ENCODE measurements around the gene CACNB4.

Gene CACNB4

DNA sequence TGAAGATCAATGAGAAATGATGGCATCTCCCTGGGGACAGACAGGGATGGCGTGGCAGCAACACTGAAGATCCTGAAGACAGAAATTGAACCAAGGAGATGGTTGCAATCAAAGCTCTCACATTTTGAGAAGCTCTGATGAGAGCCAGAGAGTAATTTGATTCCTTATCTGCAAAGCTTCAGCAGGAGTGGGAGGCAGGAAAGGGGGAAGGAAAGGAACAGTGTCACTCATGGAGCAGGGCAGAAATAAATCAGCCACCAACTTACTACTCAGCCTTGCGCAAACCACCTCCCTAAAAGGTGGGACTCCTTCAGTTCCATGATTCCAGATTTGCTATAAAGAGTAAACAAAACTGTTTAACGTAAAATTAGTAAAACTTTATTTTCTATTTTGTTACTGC lies 119.2 kb downstream of the CACNB4 start:
- Histone ChIP-seq H3K4me3 (no peak overlapping the region), H3K36me3 (no peaks in the 10 kb centered on the region), H3K4me2 (no peak overlapping the region), H4K20me1 (no peaks in the 10 kb centered on the region), H3K27ac (no peak overlapping the region), H3K9me3 (no peaks in the 10 kb centered on the region), H3K9ac (no peak overlapping the region), H3K4me1 (no peaks in the 10 kb centered on the region), H3K27me3 (no peaks in the 10 kb centered on the region)
- no peak for TF ChIP-seq Cebpa-rat (IDR thresholded peaks at IDR 0.05)

DNA sequence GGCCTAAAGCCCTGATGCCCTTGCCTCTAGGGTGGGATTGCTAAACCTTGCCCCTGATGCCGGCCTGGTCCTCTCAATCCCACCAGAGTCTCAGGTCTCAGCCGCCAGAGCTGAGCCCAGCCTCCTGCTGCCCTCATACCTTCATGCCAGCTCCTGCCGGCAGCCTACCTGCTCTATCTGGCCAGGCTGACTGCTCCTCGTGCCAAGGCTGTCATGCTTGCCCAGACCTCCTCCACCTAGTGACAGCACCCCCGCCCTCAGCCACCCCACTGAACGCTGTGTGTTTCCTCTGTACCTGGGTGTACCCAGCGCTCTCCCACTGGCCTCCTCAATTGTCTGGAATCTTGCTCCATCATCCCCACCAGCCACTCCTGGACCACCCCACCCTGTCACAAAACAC lies 120.1 kb downstream of the CACNB4 start:
- no peaks in the 10 kb centered on the region for H4K20me1 ChIP-seq

DNA sequence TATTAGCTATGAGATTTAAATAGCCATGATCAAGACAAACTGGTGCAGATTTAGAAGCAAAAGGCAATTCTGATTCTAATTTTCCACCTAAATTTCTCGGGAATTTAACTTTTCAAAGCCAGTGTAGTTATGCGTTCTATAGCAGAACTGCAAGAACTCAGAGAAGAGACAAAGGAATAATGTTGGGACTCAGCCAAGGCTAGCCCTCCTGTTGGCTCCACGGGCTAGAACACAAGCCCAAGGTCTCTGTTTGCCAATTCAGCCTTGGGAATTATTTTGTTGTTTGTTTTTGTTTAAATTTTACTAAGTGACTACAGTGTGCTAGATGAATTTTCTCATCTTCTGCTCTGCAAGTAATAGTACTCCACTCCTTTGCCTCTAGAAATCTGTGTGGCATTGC lies 121.2 kb downstream of the CACNB4 start:
- Histone ChIP-seq H3K36me3 (no peaks in the 10 kb centered on the region), H3K4me1 (no peaks in the 10 kb centered on the region), H3K4me3 (no peak overlapping the region), H3K27me3 (no peaks in the 10 kb centered on the region), H3K9me3 (no peaks in the 10 kb centered on the region), H3K4me2 (no peak overlapping the region), H4K20me1 (no peaks in the 10 kb centered on the region), H3K9ac (no peak overlapping the region), H3K27ac (no peak overlapping the region)
- no peak for TF ChIP-seq Cebpa-rat (IDR thresholded peaks at IDR 0.05)

More for the DNA sequence above, 120.1 kb downstream of the CACNB4 start:
- H3K27ac ChIP-seq, result no peak overlapping the region
- TF ChIP-seq Cebpa-rat (IDR thresholded peaks at IDR 0.05), result no peak
- no peak overlapping the region for H3K4me3 ChIP-seq
- H3K27me3 ChIP-seq, result no peaks in the 10 kb centered on the region
- no peaks in the 10 kb centered on the region for H3K9me3 ChIP-seq
- H3K36me3 ChIP-seq, result no peaks in the 10 kb centered on the region
- H3K4me1 ChIP-seq, result no peaks in the 10 kb centered on the region
- H3K9ac ChIP-seq, result no peak overlapping the region
- H3K4me2 ChIP-seq, result no peak overlapping the region

DNA sequence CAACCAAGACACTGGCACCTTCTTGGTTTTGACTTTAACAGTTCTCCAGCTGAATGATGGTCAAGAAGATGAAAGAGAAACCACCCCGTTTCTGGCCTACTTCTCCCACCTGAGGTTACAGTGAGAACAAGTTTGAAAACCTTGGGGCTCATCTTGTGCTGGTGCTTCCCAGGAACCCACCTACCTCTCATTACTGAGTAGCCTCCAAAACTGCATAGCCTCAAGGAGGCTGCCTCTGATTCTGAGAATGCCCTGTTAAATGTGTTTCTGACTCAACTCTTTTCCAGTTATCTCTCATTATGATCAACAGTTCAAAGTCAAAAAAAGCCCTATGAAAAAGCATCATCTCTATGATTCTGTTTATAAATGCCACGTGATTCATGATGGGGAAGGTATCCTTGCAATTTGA lies 121.9 kb downstream of the CACNB4 start:
- Histone ChIP-seq H3K9ac (no peak overlapping the region), H3K27me3 (no peaks in the 10 kb centered on the region), H3K9me3 (no peaks in the 10 kb centered on the region), H4K20me1 (no peaks in the 10 kb centered on the region), H3K27ac (no peak overlapping the region), H3K4me2 (no peak overlapping the region), H3K4me3 (no peak overlapping the region), H3K36me3 (no peaks in the 10 kb centered on the region), H3K4me1 (no peaks in the 10 kb centered on the region)
- TF ChIP-seq Cebpa-rat (IDR thresholded peaks at IDR 0.05), result no peak

DNA sequence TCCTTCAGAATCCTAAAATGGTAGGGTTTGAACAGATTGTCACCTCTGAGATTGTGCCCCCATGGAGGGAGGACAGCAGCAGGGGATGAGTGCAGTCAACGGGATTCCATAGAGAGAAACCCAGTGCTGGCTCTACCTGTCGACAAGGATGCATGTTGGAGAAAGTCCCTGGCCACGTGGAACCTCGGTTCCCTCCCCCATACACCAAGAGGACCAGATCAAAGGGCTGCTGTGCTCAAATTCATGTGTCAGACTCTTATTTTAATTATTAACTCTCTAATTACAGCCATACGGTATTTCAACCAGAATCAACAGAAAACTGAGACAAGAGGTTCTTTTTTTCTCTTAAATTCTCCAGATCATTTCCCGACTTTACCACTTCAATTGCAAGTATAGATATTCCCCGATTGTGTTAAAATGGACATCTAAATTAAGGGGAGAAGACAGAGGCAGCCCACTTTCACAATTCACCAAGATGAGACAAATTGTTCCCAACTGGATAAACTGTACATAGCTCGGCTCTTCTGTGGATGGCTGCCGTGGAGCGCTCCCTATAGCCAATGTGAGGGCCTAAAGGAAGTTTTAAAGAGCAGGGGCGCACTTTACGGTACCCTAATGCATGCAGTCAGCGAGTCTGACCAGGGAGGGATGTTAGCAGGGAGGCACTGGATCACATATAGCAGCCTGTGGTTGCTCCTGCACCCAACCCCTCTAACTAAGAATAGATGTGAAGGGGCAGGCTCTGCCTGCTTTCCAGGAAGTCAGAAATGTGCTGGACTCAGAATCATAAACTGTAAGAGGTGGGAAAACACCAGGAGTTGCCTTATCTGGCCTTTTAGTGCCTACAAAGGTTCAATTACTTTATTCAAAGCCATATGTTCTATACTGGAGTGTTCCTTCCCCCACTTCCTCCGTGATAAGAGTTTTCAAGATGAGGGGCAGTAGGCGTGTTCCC lies 123.1 kb downstream of the CACNB4 start:
- Histone ChIP-seq H3K4me1 (no peaks in the 10 kb centered on the region), H3K36me3 (no peaks in the 10 kb centered on the region), H4K20me1 (no peaks in the 10 kb centered on the region), H3K9ac (no peak overlapping the region), H3K4me2 (no peak overlapping the region), H3K9me3 (no peaks in the 10 kb centered on the region), H3K27ac (no peak overlapping the region), H3K27me3 (no peaks in the 10 kb centered on the region), H3K4me3 (no peak overlapping the region)
- no peak for TF ChIP-seq Cebpa-rat (IDR thresholded peaks at IDR 0.05)

DNA sequence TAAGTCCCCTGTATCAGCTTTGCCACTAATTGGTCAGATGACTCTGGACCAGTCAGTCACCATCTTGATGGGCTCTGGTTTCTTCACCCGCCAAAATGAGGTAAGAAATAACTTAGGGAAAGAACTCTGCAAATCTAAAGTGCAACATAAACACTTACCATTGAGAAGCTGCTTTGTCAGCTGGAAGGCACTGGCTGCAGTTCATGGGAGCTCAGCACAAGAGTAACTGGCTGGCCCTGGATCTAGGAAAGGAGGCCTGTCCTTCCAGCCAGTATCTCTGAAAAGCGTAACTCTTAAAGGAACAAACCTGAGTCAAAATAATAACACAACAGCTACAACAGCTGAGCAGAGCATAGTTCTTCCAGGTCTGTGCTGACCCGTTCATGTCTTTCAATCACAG lies 123.9 kb downstream of the CACNB4 start:
- Histone ChIP-seq H3K27me3 (no peaks in the 10 kb centered on the region), H3K36me3 (no peaks in the 10 kb centered on the region), H4K20me1 (no peaks in the 10 kb centered on the region), H3K4me3 (no peak overlapping the region), H3K9me3 (no peaks in the 10 kb centered on the region), H3K4me1 (no peaks in the 10 kb centered on the region), H3K4me2 (no peak overlapping the region), H3K9ac (no peak overlapping the region), H3K27ac (no peak overlapping the region)
- no peak for TF ChIP-seq Cebpa-rat (IDR thresholded peaks at IDR 0.05)

DNA sequence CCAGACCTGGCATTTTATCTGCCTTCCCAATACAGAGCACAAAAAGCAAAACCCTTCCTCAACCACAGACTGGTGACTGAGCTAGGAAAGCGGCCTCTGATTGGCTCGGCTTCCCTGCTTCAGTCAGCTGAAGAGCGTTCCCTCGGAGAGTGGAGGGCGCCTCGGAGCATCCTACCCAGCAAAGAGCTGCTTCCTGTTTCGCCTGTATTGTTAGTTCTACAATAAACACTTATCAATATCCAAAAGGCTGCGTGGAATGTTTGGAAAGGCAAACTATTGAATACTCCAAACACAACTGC lies 125.0 kb downstream of the CACNB4 start:
- no peaks in the 10 kb centered on the region for H3K4me1 ChIP-seq
- no peak for TF ChIP-seq Cebpa-rat (IDR thresholded peaks at IDR 0.05)
- H4K20me1 ChIP-seq, result no peaks in the 10 kb centered on the region
- no peak overlapping the region for H3K4me3 ChIP-seq
- H3K36me3 ChIP-seq, result no peaks in the 10 kb centered on the region
- no peaks in the 10 kb centered on the region for H3K9me3 ChIP-seq
- no peak overlapping the region for H3K9ac ChIP-seq
- H3K4me2 ChIP-seq, result no peak overlapping the region
- H3K27me3 ChIP-seq, result no peaks in the 10 kb centered on the region
- no peak overlapping the region for H3K27ac ChIP-seq

DNA sequence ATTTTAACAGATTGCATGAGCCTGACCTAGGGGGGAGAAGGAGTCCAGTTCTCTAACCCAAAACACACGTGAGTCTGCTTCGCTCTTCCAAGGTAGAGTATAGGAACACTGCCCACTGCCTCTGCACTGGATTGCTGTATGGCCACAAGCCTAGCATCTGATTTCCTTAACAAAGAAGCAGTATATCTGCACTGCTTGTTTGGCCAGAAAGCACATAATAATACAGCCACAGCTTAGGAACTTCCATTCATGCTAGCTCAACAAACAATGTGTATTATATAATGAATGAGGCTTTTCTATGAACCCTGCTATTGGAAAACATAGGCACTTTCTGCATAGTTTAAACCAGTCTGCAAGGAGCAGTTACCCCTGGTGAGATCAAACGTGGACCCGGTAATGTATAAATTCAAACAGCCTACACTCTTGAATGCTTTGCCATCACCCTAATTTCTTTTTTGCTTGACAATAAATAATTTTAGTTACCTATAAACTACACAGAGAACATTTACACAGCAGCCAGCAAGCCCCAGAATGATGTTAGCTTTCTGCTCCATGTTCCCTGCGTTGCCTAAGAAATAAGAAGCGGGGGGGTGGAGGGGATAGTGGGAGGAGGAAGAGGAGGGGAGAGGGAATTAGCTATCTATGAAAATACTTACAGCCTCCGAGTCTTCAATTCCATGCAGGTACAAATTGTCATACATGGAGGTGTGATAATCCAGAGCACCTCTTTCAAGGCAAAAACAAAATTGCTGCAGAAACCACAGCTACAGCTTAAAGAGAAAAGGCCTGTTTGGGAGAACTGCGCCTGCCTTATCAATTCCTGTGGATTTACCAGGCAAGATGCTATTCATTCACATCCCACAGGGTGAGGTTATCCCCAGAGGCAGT lies 125.6 kb downstream of the CACNB4 start:
- Histone ChIP-seq H3K36me3 (no peaks in the 10 kb centered on the region), H3K27me3 (no peaks in the 10 kb centered on the region), H3K4me1 (no peaks in the 10 kb centered on the region), H3K9ac (no peak overlapping the region), H3K4me2 (no peak overlapping the region), H3K27ac (no peak overlapping the region), H3K9me3 (no peaks in the 10 kb centered on the region), H3K4me3 (no peak overlapping the region), H4K20me1 (no peaks in the 10 kb centered on the region)
- TF ChIP-seq Cebpa-rat (IDR thresholded peaks at IDR 0.05), result no peak

DNA sequence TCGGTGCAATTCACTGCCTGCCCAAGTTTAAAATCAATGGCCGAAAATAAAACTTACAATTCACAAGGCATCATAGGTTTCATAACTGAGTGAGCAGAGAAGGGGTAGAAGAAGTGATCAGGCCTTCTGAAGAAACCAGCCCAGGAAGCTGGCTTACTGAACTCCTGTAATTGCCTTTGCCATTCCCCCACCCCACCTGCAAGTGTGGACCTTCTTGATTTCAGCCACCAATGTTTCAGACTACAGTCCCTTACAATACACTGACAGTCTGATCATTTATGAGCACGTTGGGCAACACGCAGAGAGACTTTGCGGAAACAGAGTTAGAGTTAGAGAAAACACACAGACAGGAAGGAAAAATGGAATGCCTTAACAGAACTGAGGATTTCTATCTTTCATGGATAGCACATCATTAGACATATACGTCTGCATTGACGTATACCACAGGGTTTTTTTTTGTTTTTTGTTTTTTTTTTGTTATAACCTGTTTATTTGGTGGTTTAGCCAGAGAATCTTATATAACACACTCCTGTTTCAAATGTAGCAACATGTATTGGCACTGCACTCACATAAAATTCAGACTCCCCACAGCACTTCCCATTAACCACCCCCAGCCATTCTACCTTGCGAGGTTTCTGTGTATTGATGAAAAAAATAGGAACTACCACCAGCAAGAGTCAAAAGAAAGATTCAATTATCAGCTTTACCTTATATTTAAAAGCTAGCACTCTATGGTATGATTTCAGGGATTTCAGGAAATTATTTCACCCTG lies 126.4 kb downstream of the CACNB4 start:
- H3K9ac ChIP-seq, result no peak overlapping the region
- no peaks in the 10 kb centered on the region for H3K36me3 ChIP-seq

More for the DNA sequence above, 126.4 kb downstream of the CACNB4 start:
- Histone ChIP-seq H3K4me3 (no peak overlapping the region), H3K27ac (no peak overlapping the region), H3K9me3 (no peaks in the 10 kb centered on the region), H3K4me1 (no peaks in the 10 kb centered on the region), H3K4me2 (no peak overlapping the region), H4K20me1 (no peaks in the 10 kb centered on the region), H3K27me3 (no peaks in the 10 kb centered on the region)
- TF ChIP-seq Cebpa-rat (IDR thresholded peaks at IDR 0.05), result no peak

Measured in BLaER1 (cell line).